ENCODE data around the gene ABR. TPM values are rescaled to one million over a fixed set of nuclear protein-coding genes. Genes with fewer than 3 reads are reported as not detected.

Gene ABR
- total and polyA plus RNA-seq, 2 of the 8 experiments (the other 6 are each of a cell fraction or from before 2014, with no cell fraction given) = 44.8 to 47.2 TPM

GRCh38 chr17:1164935-1165556 is 14.7 kb downstream of the ABR start:
- FAIRE-seq (no peak), DNase-seq (ENCODE audit: low read depth in 1 of 2, low spot score in 2 of 2) (no peak)
- no peak for TF ChIP-seq SAP30 (IDR thresholded peaks at IDR 0.05; ENCODE audit: insufficient read depth, insufficient replicate concordance, low read length)
- TF ChIP-seq POLR2AphosphoS5 (IDR thresholded peaks at IDR 0.05; ENCODE audit: low read depth, low read length) = no peak
- TF ChIP-seq NRF1 (IDR thresholded peaks at IDR 0.05; ENCODE audit: low read depth, low read length) = no peak
- TF ChIP-seq KDM1A (IDR thresholded peaks at IDR 0.05; ENCODE audit: borderline replicate concordance, low read length) = no peak
- TF ChIP-seq POU5F1 (IDR thresholded peaks at IDR 0.05; ENCODE audit: low read depth, low read length) = no peak
- no peak for TF ChIP-seq GABPA (IDR thresholded peaks at IDR 0.05; ENCODE audit: borderline replicate concordance, insufficient read depth, low read length)
- no peak for TF ChIP-seq BCL11A (IDR thresholded peaks at IDR 0.05; ENCODE audit: low read depth in 2 of 2, low read length in 2 of 2)
- peaks cover 0 to 6% (median 0%) of the 10 kb centered on the region in 4 experiments; a peak in 1 of 7 replicates for H3K4me1 ChIP-seq (replicated peaks in 1 of 4; ENCODE audit: control insufficient read depth in 3 of 4, insufficient read depth in 4 of 4, low read length in 3 of 4)
- no peak overlapping the region for H3K18ac ChIP-seq (ENCODE audit: extremely low read depth, low read length)
- H4K5ac ChIP-seq (ENCODE audit: insufficient read length, low read depth, low read length) = no peak overlapping the region
- H2BK20ac ChIP-seq (ENCODE audit: low read length) = no peak overlapping the region
- no peak overlapping the region for H2AK5ac ChIP-seq (ENCODE audit: low read depth, low read length)
- H3K4me3 ChIP-seq (ENCODE audit: extremely low read depth in 1 of 4, insufficient read depth in 2 of 4, low read depth in 3 of 4, low read length in 4 of 4) = no peak overlapping the region
- H2BK12ac ChIP-seq (ENCODE audit: low read depth, low read length) = no peak overlapping the region
- H3K79me2 ChIP-seq (ENCODE audit: control insufficient read depth in 1 of 2, insufficient read depth in 2 of 2, low read length in 2 of 2) = no peaks in the 10 kb centered on the region
- H3K4ac ChIP-seq (replicated peaks; ENCODE audit: insufficient read length, low read depth, low read length) = no peak overlapping the region
- no peak overlapping the region for H3K27ac ChIP-seq (ENCODE audit: low read depth, low read length)
- POLR2A ChIA-PET (ENCODE audit: partially characterized antibody) = interaction anchor here (0.9 to 1.5 kb wide), 2 partner anchors 11 to 17 kb away, joined by 4 read pairs; no protein-coding TSS in a partner anchor
- no peak overlapping the region for H3K9ac ChIP-seq (replicated peaks in 1 of 4; ENCODE audit: extremely low read depth in 1 of 4, low read depth in 3 of 4, low read length in 3 of 4)
- no peaks in the 10 kb centered on the region for H3K27me3 ChIP-seq (replicated peaks in 1 of 4; ENCODE audit: control insufficient read depth in 3 of 4, extremely low read depth in 1 of 4, insufficient read depth in 3 of 4, low read length in 3 of 4)
- H2BK5ac ChIP-seq (ENCODE audit: low read depth, low read length) = no peak overlapping the region
- H3K23ac ChIP-seq (ENCODE audit: insufficient read length) = no peak overlapping the region
- H4K8ac ChIP-seq (ENCODE audit: extremely low read depth, insufficient read depth, low read length) = no peak overlapping the region
- no peaks in the 10 kb centered on the region for H3K79me1 ChIP-seq (ENCODE audit: low read depth, low read length)
- H4K91ac ChIP-seq (replicated peaks; ENCODE audit: insufficient read length, low read length) = no peak overlapping the region
- H3K56ac ChIP-seq (replicated peaks; ENCODE audit: insufficient read length, low read depth, low read length) = no peak overlapping the region
- no peaks in the 10 kb centered on the region for H3K23me2 ChIP-seq (ENCODE audit: low read depth, low read length)
- no peak overlapping the region for H3K4me2 ChIP-seq (ENCODE audit: insufficient read depth in 1 of 2, low read depth in 2 of 2, low read length in 2 of 2)
- H3K9me3 ChIP-seq (ENCODE audit: insufficient read depth in 2 of 2, low read depth in 1 of 2, low read length in 1 of 2) = no peaks in the 10 kb centered on the region
- peaks cover 0 to 6% of the 10 kb centered on the region in 2 experiments for H4K20me1 ChIP-seq (replicated peaks in 1 of 2; ENCODE audit: control insufficient read depth in 1 of 2, insufficient read depth in 2 of 2, low read length in 2 of 2)
- CTCF ChIA-PET (ENCODE audit: partially characterized antibody) = interaction anchor here (1.1 to 2.6 kb wide), 5 partner anchors 12 to 55 kb away, joined by 3 to 15 read pairs (median 4); no protein-coding TSS in a partner anchor
- no peaks in the 10 kb centered on the region; a peak in 1 of 8 replicates for H3K36me3 ChIP-seq (ENCODE audit: control insufficient read depth in 2 of 4, insufficient read depth in 4 of 4, low read length in 3 of 4)
- WGBS, 2 experiments (ENCODE audit: extremely low coverage in 1 of 2, insufficient coverage in 1 of 2, insufficient read length in 1 of 2, insufficient replicate concordance in 2 of 2, low coverage in 1 of 2, low lambda C conversion rate in 2 of 2, missing lambda C conversion rate in 1 of 2) = 85% methylated on average over 12 of the region's 12 CpGs; no CpG with 5 or more reads in 1 of the 2 experiments
- no peak overlapping the region for H2AFZ ChIP-seq (ENCODE audit: low read length)
- H3K14ac ChIP-seq (ENCODE audit: insufficient read length) = no peak overlapping the region
- H2BK120ac ChIP-seq (replicated peaks; ENCODE audit: low read depth, low read length) = no peak overlapping the region
- H2BK15ac ChIP-seq (ENCODE audit: low read length) = no peak overlapping the region
